Transverse colon (tissue), 4 donors: ENCODE results near the gene VN1R5. TPM values are rescaled to one million over a fixed set of nuclear protein-coding genes. Genes with fewer than 3 reads are reported as not detected.

Source experiments
- DNase-seq: peaks from one replicate; pipeline ENCODE4 v3.0.0-alpha.2; 2019
- H3K27ac ChIP-seq, 4 donors: fragments of 200-600 bp; sonication (generic); 2 replicates each; pipeline ENCODE4 v1.5.1; 2016 to 2018; ENCODE audit warnings: inconsistent platforms in 4 of 4
- H3K27me3 ChIP-seq: fragments of 200-600 bp; sonication (generic); 2 replicates; pipeline ENCODE4 v1.5.1; 2017; ENCODE audit warnings: inconsistent platforms
- H3K36me3 ChIP-seq, 4 donors: fragments of 200-600 bp; sonication (generic); 2 replicates each; pipeline ENCODE4 v1.5.1; 2017 to 2019; ENCODE audit warnings: inconsistent platforms in 4 of 4
- H3K4me1 ChIP-seq, 4 donors: fragments of 200-600 bp; sonication (generic); 2 replicates each; pipeline ENCODE4 v1.5.1; 2017 to 2020; ENCODE audit warnings: inconsistent platforms in 4 of 4
- H3K4me3 ChIP-seq, 4 donors: fragments of 200-600 bp; sonication (generic); 1 replicate in 1 of 4; 2 replicates in 3 of 4; pipeline versions ENCODE4 v1.5.1 to v1.6.1; 2017 to 2019; ENCODE audit warnings: inconsistent platforms in 4 of 4
- H3K9me3 ChIP-seq, 2 donors: fragments of 200-600 bp; sonication (generic); 2 replicates each; pipeline ENCODE4 v1.5.1; 2017 to 2019; ENCODE audit warnings: inconsistent platforms in 2 of 2
- CTCF ChIP-seq, 5 experiments: fragments of 200-600 bp in 3 of 5; fragments of 450-650 bp in 2 of 5; sonication (generic) in 3 of 5; IDR thresholded peaks; 1 replicate in 2 of 5; 2 replicates in 3 of 5; pipeline ENCODE4 v1.5.1; 2016 to 2017; ENCODE audit warnings: antibody characterized with exemption in 5 of 5, inconsistent platforms in 3 of 5, mild to moderate bottlenecking in 2 of 5, moderate library complexity in 1 of 5
- EP300 ChIP-seq: sonication (generic); formaldehyde crosslinking; IDR thresholded peaks from one replicate; pipeline ENCODE4 v1.6.1; 2017; ENCODE audit warnings: antibody characterized with exemption, low read depth
- POLR2A ChIP-seq: fragments of 450-650 bp; IDR thresholded peaks from one replicate; pipeline ENCODE4 v1.6.1; 2016; ENCODE audit warnings: antibody characterized with exemption, mild to moderate bottlenecking, moderate library complexity
- POLR2AphosphoS5 ChIP-seq, 3 donors: sonication (generic); formaldehyde crosslinking; IDR thresholded peaks; one replicate each; pipeline ENCODE4 v1.6.1; 2016; ENCODE audit warnings: antibody characterized with exemption in 3 of 3
- WGBS, 2 donors: methylation state at CpG; one replicate each; pipeline ENCODE4 v1.1.5; 2018; ENCODE audit warnings: low coverage in 1 of 2; 5-methylcytosine and 5-hydroxymethylcytosine counted together
- in situ Hi-C, 4 donors: fragments of 200-750 bp; cut with MboI; loops; one replicate each; pipeline versions ENCODE4 v1.15.0 to v1.15.1; 2017; ENCODE audit warnings: low sequenced_read_pairs in 3 of 4, low pct_ligation_motif_present in 1 of 4, low pct_unique_long_range_greater_than_20kb in 1 of 4
- intact Hi-C: fragments of 100-400 bp; cut with DNase I; formaldehyde crosslinking; loops from one replicate; pipeline ENCODE4 v1.15.1; 2023; ENCODE audit warnings: low total_unique reads
- total RNA-seq, 4 donors: library from RNA; depleted of rRNA; stranded (reverse); fragments of >200 nt; gene quantifications; one replicate each; pipeline ENCODE4 v1.1.0, GENCODE V29; 2016

The VN1R5 gene
- total RNA-seq, 4 donors from 2014 or later = not detected

GRCh38 chr1:247268390-247269045 is 12.6 kb downstream of the VN1R5 start:
- Histone ChIP-seq H3K4me1 (no peaks in the 10 kb centered on the region), H3K36me3 (no peaks in the 10 kb centered on the region), H3K27me3 (no peaks in the 10 kb centered on the region), H3K9me3 (peaks cover 0 to 1% of the 10 kb centered on the region in 2 donors), H3K4me3 (no peak overlapping the region), H3K27ac (no peak overlapping the region)
- 64% methylated on average over 2 of the region's 2 CpGs; no CpG with 5 or more reads in 1 of the 2 donors for WGBS, 2 donors
- intact Hi-C loops (no loop called here), in situ Hi-C loops (no loop called here)
- DNase-seq = no peak
- TF ChIP-seq POLR2A (no peak), CTCF (IDR thresholded peaks at IDR 0.05) (no peak), EP300 (no peak), POLR2AphosphoS5 (IDR thresholded peaks at IDR 0.05) (no peak)

GRCh38 chr1:247269133-247269532 is 13.3 kb downstream of the VN1R5 start:
- in situ Hi-C loops (no loop called here), intact Hi-C loops (no loop called here)
- TF ChIP-seq CTCF (IDR thresholded peaks at IDR 0.05) (no peak), POLR2AphosphoS5 (IDR thresholded peaks at IDR 0.05) (no peak), POLR2A (no peak), EP300 (no peak)
- H3K4me3 ChIP-seq = no peak overlapping the region
- no peaks in the 10 kb centered on the region for H3K4me1 ChIP-seq
- H3K9me3 ChIP-seq = no peaks in the 10 kb centered on the region
- no peak overlapping the region for H3K27ac ChIP-seq
- no peak for DNase-seq
- H3K27me3 ChIP-seq = no peaks in the 10 kb centered on the region
- H3K36me3 ChIP-seq = no peaks in the 10 kb centered on the region

GRCh38 chr1:247270003-247270402 is 14.1 kb downstream of the VN1R5 start:
- in situ Hi-C loops = no loop called here

GRCh38 chr1:247273013-247273412 is 17.1 kb downstream of the VN1R5 start:
- H3K4me1 ChIP-seq = peaks cover 0 to 2% (median 0%) of the 10 kb centered on the region in 4 donors
- 50 to 71% methylated on average over 1 of the region's 1 CpG for WGBS, 2 donors
- intact Hi-C loops = no loop called here
- H3K9me3 ChIP-seq = no peaks in the 10 kb centered on the region
- no peaks in the 10 kb centered on the region for H3K27me3 ChIP-seq
- TF ChIP-seq POLR2A (no peak), CTCF (IDR thresholded peaks at IDR 0.05) (no peak)
- in situ Hi-C loops = no loop called here
- no peak overlapping the region for H3K27ac ChIP-seq
- H3K4me3 ChIP-seq = no peak overlapping the region
- H3K36me3 ChIP-seq = no peaks in the 10 kb centered on the region
- DNase-seq = no peak

More at GRCh38 chr1:247270003-247270402, 14.1 kb downstream of the VN1R5 start:
- H3K9me3 ChIP-seq = no peaks in the 10 kb centered on the region
- DNase-seq = no peak
- whole genome bisulfite sequencing, 2 donors = no CpG with 5 or more reads among the region's 1 CpG
- H3K27me3 ChIP-seq = no peaks in the 10 kb centered on the region
- H3K27ac ChIP-seq = no peak overlapping the region
- intact Hi-C loops = no loop called here
- H3K36me3 ChIP-seq = no peaks in the 10 kb centered on the region
- no peak for TF ChIP-seq EP300
- TF ChIP-seq CTCF (IDR thresholded peaks at IDR 0.05) = no peak
- TF ChIP-seq POLR2AphosphoS5 (IDR thresholded peaks at IDR 0.05) = no peak
- no peak for TF ChIP-seq POLR2A
- peaks cover 0 to 2% (median 0%) of the 10 kb centered on the region in 4 donors for H3K4me1 ChIP-seq
- H3K4me3 ChIP-seq = no peak overlapping the region
